Measurements from ENCODE around the gene DRD4. TPM values are rescaled to one million over a fixed set of nuclear protein-coding genes. Genes with fewer than 3 reads are reported as not detected.

DRD4 gene
- total RNA-seq, 1 donor from 2014 or later = 1.3 TPM

GRCh38 chr11:659532-660085, 22.5 kb downstream of the DRD4 start:
- Histone ChIP-seq H3K9me3 (no peaks in the 10 kb centered on the region), H3K27ac (no peak overlapping the region), H3K27me3 (ENCODE audit: low read depth) (no peaks in the 10 kb centered on the region), H3K4me1 (no peaks in the 10 kb centered on the region), H3K4me3 (no peak overlapping the region), H3K36me3 (peaks cover 36% of the 10 kb centered on the region)
- DNase-seq (no peak), ATAC-seq (no peak)
- TF ChIP-seq CTCF (IDR thresholded peaks at IDR 0.05) = no peak
- intact Hi-C loops (cut with DNase I) = loop anchor here (10.0 kb wide), 1 partner anchor 65 kb away; no protein-coding TSS in a partner anchor

DNA sequence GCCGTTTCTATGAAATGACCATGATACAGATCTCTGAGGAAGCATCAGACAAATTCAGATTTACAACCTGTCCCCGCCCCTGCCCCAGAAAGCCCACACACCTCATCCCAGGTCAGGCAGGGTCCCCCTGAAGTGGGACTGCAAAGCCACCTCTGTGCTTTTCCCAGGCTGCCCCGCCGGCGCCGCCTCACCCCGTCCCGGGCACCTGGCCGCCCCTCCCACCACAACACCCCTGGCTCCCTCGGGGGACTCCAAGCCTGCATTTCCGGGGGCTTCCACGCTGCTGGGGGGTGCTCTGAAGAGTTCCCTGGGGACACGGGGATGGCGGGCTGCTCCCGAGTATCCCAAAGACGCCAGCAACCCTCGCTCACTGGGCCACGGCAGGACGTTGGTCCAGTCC, 23.2 kb downstream of the DRD4 start:
- Histone ChIP-seq H3K27ac (no peak overlapping the region), H3K36me3 (peaks cover 39% of the 10 kb centered on the region)
- peak in 1 of 2 donors; percentile 4 for ATAC-seq

DNA sequence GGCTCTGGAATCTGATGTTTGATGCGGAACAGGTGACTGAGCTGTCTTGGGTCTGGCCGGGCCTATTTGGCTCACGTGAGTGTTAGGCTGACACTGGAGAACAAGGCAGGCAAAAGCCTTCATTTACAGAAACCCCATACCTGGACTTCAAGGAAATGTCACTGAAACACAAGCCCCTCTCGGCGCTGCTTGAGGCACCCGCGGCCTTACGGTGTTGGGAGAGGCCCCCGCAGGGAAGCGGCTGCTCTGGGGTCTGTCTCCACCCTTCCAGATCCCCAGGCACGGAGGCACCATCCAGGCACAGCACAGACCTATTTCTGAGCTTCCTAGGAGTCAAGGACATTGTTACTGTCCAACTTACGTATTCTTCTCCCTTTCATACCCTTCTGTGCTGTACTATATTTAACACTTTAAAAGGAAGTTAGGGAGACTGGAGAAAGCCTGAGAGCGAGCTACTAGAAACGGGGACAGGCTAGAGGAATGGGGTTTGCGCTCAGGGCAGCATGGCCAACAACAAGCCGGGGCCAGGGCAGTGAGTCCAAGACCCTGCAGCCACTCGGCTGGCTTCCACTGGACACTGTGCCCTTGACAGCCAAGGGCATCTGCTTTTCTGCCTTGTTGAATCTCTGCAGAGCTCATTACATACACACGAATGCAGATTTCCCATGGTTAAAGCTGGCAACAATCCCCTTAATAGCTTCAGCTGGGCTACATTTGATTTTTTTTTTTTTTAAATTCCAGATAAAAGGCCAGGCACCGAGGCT, 23.8 kb downstream of the DRD4 start:
- Histone ChIP-seq H3K36me3 (peaks cover 44% of the 10 kb centered on the region), H3K27ac (no peak overlapping the region), H3K4me3 (no peak overlapping the region), H3K27me3 (ENCODE audit: low read depth) (no peaks in the 10 kb centered on the region), H3K4me1 (no peaks in the 10 kb centered on the region), H3K9me3 (no peaks in the 10 kb centered on the region)
- no peak for DNase-seq
- no peak for ATAC-seq
- TF ChIP-seq CTCF (IDR thresholded peaks at IDR 0.05) = no peak
- intact Hi-C loops (cut with DNase I) = loop anchor here (10.0 kb wide), 1 partner anchor 64 kb away; no protein-coding TSS in a partner anchor

More for the DNA sequence above, 23.2 kb downstream of the DRD4 start:
- Histone ChIP-seq H3K27me3 (ENCODE audit: low read depth) (no peaks in the 10 kb centered on the region), H3K9me3 (no peaks in the 10 kb centered on the region), H3K4me1 (no peaks in the 10 kb centered on the region), H3K4me3 (no peak overlapping the region)
- no peak for TF ChIP-seq CTCF (IDR thresholded peaks at IDR 0.05)
- no peak for DNase-seq
- intact Hi-C loops (cut with DNase I) = loop anchor here (10.0 kb wide), 1 partner anchor 65 kb away; no protein-coding TSS in a partner anchor

GRCh38 chr11:662689-663274, 25.7 kb downstream of the DRD4 start:
- Histone ChIP-seq H3K36me3 (peaks cover 56% of the 10 kb centered on the region), H3K27me3 (ENCODE audit: low read depth) (no peaks in the 10 kb centered on the region), H3K4me1 (no peaks in the 10 kb centered on the region), H3K4me3 (no peak overlapping the region), H3K27ac (no peak overlapping the region), H3K9me3 (no peaks in the 10 kb centered on the region)
- DNase-seq (peak; percentile 78), ATAC-seq (peak; percentile 82 to 88)
- peak; percentile 77 for TF ChIP-seq CTCF (IDR thresholded peaks at IDR 0.05)
- intact Hi-C loops (cut with DNase I) = loop anchor here (10.0 kb wide), 1 partner anchor 62 kb away; no protein-coding TSS in a partner anchor

- H3K9me3 ChIP-seq = no peaks in the 10 kb centered on the region
- peaks cover 36% of the 10 kb centered on the region for H3K36me3 ChIP-seq
- H3K27me3 ChIP-seq (ENCODE audit: low read depth) = no peaks in the 10 kb centered on the region
- no peak overlapping the region for H3K27ac ChIP-seq
- DNase-seq (no peak), ATAC-seq (no peak)
- intact Hi-C loops (cut with DNase I) = loop anchor here (10.0 kb wide), 1 partner anchor 60 kb away; no protein-coding TSS in a partner anchor
- H3K4me1 ChIP-seq = no peaks in the 10 kb centered on the region
- no peak overlapping the region for H3K4me3 ChIP-seq
- TF ChIP-seq CTCF (IDR thresholded peaks at IDR 0.05) = no peak
Observed at GRCh38 chr11:665062-665703, 28.1 kb downstream of the DRD4 start.
